ENCODE measurements around the gene NFE2L3.
"Not testable (repeated sequence)": the region's sequence is repeated elsewhere in the genome, so short reads cannot be mapped to it uniquely, and the experiment has no call there.

The NFE2L3 gene

GRCh38 chr7:26171601-26172000, 19.6 kb downstream of the NFE2L3 start:
- Histone ChIP-seq H3K79me2 (ENCODE audit: low read length) (peaks cover 80% of the 10 kb centered on the region), H3K4me1 (ENCODE audit: low read length) (peaks cover 15% of the 10 kb centered on the region), H3K27me3 (ENCODE audit: low read depth, low read length) (no peaks in the 10 kb centered on the region), H3K9ac (ENCODE audit: low read length) (no peak overlapping the region), H3K36me3 (replicated peaks; ENCODE audit: low read depth, low read length) (peaks cover 18% of the 10 kb centered on the region), H4K20me1 (ENCODE audit: insufficient read depth, low read length) (peaks cover 9% of the 10 kb centered on the region; the same call in 1 of the 2 replicates), H3K4me3 (ENCODE audit: low read length) (no peak overlapping the region), H3K27ac (ENCODE audit: low read length) (no peak overlapping the region), H2AFZ (ENCODE audit: low read depth, low read length) (no peak overlapping the region), H3K9me3 (ENCODE audit: insufficient read depth, low read length) (no peaks in the 10 kb centered on the region), H3K4me2 (ENCODE audit: low read length) (no peak overlapping the region)
- TF ChIP-seq CTCF (IDR thresholded peaks at IDR 0.05; ENCODE audit: low read depth, low read length) (no peak), EZH2phosphoT487 (IDR thresholded peaks at IDR 0.05; ENCODE audit: low read depth) (no peak)

GRCh38 chr7:26172048-26172447, 20.1 kb downstream of the NFE2L3 start:
- H3K9me3 ChIP-seq (ENCODE audit: insufficient read depth, low read length) = no peaks in the 10 kb centered on the region
- H3K4me1 ChIP-seq (ENCODE audit: low read length) = peaks cover 10% of the 10 kb centered on the region
- TF ChIP-seq EZH2phosphoT487 (IDR thresholded peaks at IDR 0.05; ENCODE audit: low read depth) (no peak), CTCF (IDR thresholded peaks at IDR 0.05; ENCODE audit: low read depth, low read length) (no peak)
- H4K20me1 ChIP-seq (ENCODE audit: insufficient read depth, low read length) = peaks cover 9% of the 10 kb centered on the region; the same call in 1 of the 2 replicates
- H3K4me3 ChIP-seq (ENCODE audit: low read length) = no peak overlapping the region
- H3K4me2 ChIP-seq (ENCODE audit: low read length) = no peak overlapping the region
- no peak overlapping the region for H3K9ac ChIP-seq (ENCODE audit: low read length)
- H3K27me3 ChIP-seq (ENCODE audit: low read depth, low read length) = no peaks in the 10 kb centered on the region
- no peak overlapping the region for H2AFZ ChIP-seq (ENCODE audit: low read depth, low read length)
- H3K27ac ChIP-seq (ENCODE audit: low read length) = no peak overlapping the region
- H3K36me3 ChIP-seq (replicated peaks; ENCODE audit: low read depth, low read length) = peaks cover 18% of the 10 kb centered on the region
- peaks cover 78% of the 10 kb centered on the region for H3K79me2 ChIP-seq (ENCODE audit: low read length)

GRCh38 chr7:26175903-26176302, 23.9 kb downstream of the NFE2L3 start:
- H3K36me3 ChIP-seq (replicated peaks; ENCODE audit: low read depth, low read length) = peaks cover 13% of the 10 kb centered on the region
- H3K4me2 ChIP-seq (ENCODE audit: low read length); H4K20me1 ChIP-seq (ENCODE audit: insufficient read depth, low read length); H3K4me1 ChIP-seq (ENCODE audit: low read length); H3K27me3 ChIP-seq (ENCODE audit: low read depth, low read length); H3K9me3 ChIP-seq (ENCODE audit: insufficient read depth, low read length); H3K4me3 ChIP-seq (ENCODE audit: low read length); H3K9ac ChIP-seq (ENCODE audit: low read length); H3K27ac ChIP-seq (ENCODE audit: low read length); H2AFZ ChIP-seq (ENCODE audit: low read depth, low read length): not testable (repeated sequence)
- H3K79me2 ChIP-seq (ENCODE audit: low read length) = peaks cover 40% of the 10 kb centered on the region

- not testable (repeated sequence) for H3K4me2 ChIP-seq (ENCODE audit: low read length); H4K20me1 ChIP-seq (ENCODE audit: insufficient read depth, low read length); H2AFZ ChIP-seq (ENCODE audit: low read depth, low read length); H3K4me3 ChIP-seq (ENCODE audit: low read length); H3K4me1 ChIP-seq (ENCODE audit: low read length); H3K27ac ChIP-seq (ENCODE audit: low read length); H3K9me3 ChIP-seq (ENCODE audit: insufficient read depth, low read length); H3K9ac ChIP-seq (ENCODE audit: low read length); H3K27me3 ChIP-seq (ENCODE audit: low read depth, low read length)
- H3K36me3 ChIP-seq (replicated peaks; ENCODE audit: low read depth, low read length) = peaks cover 13% of the 10 kb centered on the region
- peaks cover 33% of the 10 kb centered on the region for H3K79me2 ChIP-seq (ENCODE audit: low read length)
Measured at GRCh38 chr7:26176696-26177095, 24.7 kb downstream of the NFE2L3 start.

- not testable (repeated sequence) for H2AFZ ChIP-seq (ENCODE audit: low read depth, low read length); H3K9me3 ChIP-seq (ENCODE audit: insufficient read depth, low read length); H3K27me3 ChIP-seq (ENCODE audit: low read depth, low read length); H3K4me1 ChIP-seq (ENCODE audit: low read length); H4K20me1 ChIP-seq (ENCODE audit: insufficient read depth, low read length); H3K4me3 ChIP-seq (ENCODE audit: low read length); H3K27ac ChIP-seq (ENCODE audit: low read length); H3K4me2 ChIP-seq (ENCODE audit: low read length); H3K9ac ChIP-seq (ENCODE audit: low read length)
- Histone ChIP-seq H3K36me3 (replicated peaks; ENCODE audit: low read depth, low read length) (peaks cover 11% of the 10 kb centered on the region), H3K79me2 (ENCODE audit: low read length) (peaks cover 27% of the 10 kb centered on the region)
Measured at GRCh38 chr7:26177269-26177668, 25.3 kb downstream of the NFE2L3 start.

Data from OCI-LY3 (cell line).